Parathyroid adenoma (tissue), 2 donors: ENCODE data around the gene NDUFV2.

Experiments
- H2AFZ ChIP-seq: fragments of 300-600 bp; sonication (generic); one replicate; pipeline ENCODE4 v1.7.0; 2017; ENCODE audit warnings: antibody characterized with exemption, mild to moderate bottlenecking
- H3K27ac ChIP-seq: fragments of 300-600 bp; sonication (generic); one replicate; pipeline ENCODE4 v1.7.0; 2017
- H3K27me3 ChIP-seq: fragments of 300-600 bp; sonication (generic); one replicate; pipeline ENCODE4 v1.7.0; 2017; ENCODE audit warnings: low read length; ENCODE audit not compliant: control insufficient read depth, insufficient read depth
- H3K36me3 ChIP-seq: fragments of 300-600 bp; sonication (generic); one replicate; pipeline ENCODE4 v1.7.0; 2017; ENCODE audit warnings: low read length; ENCODE audit not compliant: control insufficient read depth, insufficient read depth
- H3K4me1 ChIP-seq: fragments of 300-600 bp; sonication (generic); one replicate; pipeline ENCODE4 v1.7.0; 2017; ENCODE audit warnings: control low read depth
- H3K4me2 ChIP-seq: fragments of 300-600 bp; sonication (generic); one replicate; pipeline ENCODE4 v1.7.0; 2017; ENCODE audit warnings: low read length
- H3K4me3 ChIP-seq: fragments of 300-600 bp; sonication (generic); one replicate; pipeline ENCODE4 v1.7.0; 2017; ENCODE audit warnings: low read depth, low read length
- H3K79me2 ChIP-seq: fragments of 300-600 bp; sonication (generic); one replicate; pipeline ENCODE4 v1.7.0; 2017; ENCODE audit warnings: control low read depth
- H3K9ac ChIP-seq: fragments of 300-600 bp; sonication (generic); one replicate; pipeline ENCODE4 v1.7.0; 2017; ENCODE audit warnings: mild to moderate bottlenecking
- H3K9me3 ChIP-seq: fragments of 300-600 bp; sonication (generic); one replicate; pipeline ENCODE4 v1.7.0; 2017; ENCODE audit warnings: low read length; ENCODE audit not compliant: control insufficient read depth
- CTCF ChIP-seq: fragments of 300-600 bp; sonication (generic); IDR thresholded peaks from one replicate; pipeline ENCODE4 v1.7.0; 2017; ENCODE audit warnings: antibody characterized with exemption, mild to moderate bottlenecking
- donor health status: primary hyperparathyroidism.

Gene NDUFV2

DNA sequence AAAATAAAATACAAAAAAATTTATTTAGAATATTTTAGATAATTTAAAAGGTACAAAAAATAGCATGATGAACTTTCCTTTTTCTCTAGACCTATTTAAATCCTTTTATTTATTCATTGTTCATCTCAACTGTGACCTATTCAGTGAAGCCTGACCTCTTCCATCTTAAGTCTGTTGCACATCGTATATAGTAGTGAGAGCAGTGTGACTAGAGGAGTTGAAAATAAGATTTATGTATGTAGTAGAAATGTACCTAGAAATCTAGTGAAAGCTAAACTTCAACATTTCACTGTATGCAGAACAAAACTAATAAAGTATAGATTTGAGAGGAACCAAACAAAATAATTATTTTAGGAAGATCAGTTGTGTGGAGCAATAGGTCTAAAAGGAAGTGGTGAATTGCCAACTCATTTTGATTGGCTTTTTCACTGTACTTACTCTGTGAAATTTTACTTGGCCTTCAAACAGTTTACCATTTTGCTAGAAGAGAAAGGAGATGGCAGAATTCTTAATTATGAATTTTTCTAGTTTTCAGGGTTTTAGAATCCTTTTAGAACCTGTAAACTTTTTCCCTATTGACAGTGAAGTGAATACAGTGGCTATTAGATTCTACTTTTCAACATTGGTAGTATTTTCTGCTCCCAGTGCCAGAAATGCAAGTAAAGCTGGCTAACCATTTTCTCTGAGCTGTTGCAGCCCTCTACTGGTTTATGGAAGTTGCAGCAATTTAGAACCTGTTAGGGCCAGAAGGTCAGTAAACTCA is 45.1 kb downstream of the NDUFV2 start:
- H3K79me2 ChIP-seq = peaks cover 39% of the 10 kb centered on the region
- no peaks in the 10 kb centered on the region for H3K9me3 ChIP-seq
- no peak overlapping the region for H2AFZ ChIP-seq
- no peak overlapping the region for H3K4me2 ChIP-seq
- no peaks in the 10 kb centered on the region for H3K36me3 ChIP-seq
- TF ChIP-seq CTCF = peak; percentile 81
- H3K4me3 ChIP-seq = no peak overlapping the region
- H3K27ac ChIP-seq = no peak overlapping the region
- H3K9ac ChIP-seq = no peak overlapping the region
- peaks cover 4% of the 10 kb centered on the region for H3K4me1 ChIP-seq
- no peaks in the 10 kb centered on the region for H3K27me3 ChIP-seq

- Histone ChIP-seq H3K4me1 (peaks cover 4% of the 10 kb centered on the region), H3K27ac (no peak overlapping the region)
Observed at GRCh38 chr18:9148203-9148552, 45.7 kb downstream of the NDUFV2 start.

DNA sequence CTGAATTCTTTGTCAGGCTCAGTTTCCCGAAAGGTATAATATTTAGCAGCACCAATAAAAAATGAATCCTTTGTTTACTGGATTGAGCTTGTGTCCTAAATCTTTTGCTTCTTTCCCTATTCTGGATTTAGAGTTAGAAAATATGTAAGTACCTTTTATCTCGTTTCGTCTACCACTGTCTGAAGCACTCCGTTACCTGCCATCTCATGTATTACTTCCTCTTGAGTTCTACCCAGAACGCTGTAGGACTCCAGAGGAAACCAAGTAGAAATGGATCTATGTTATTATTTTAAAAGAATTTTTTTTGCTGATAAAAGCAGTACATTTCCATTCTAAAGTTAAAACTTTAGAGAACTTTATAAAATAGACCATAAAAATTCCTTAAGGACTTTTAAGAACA is 47.6 kb downstream of the NDUFV2 start:
- Histone ChIP-seq H3K9ac (no peak overlapping the region), H3K36me3 (no peaks in the 10 kb centered on the region), H3K9me3 (no peaks in the 10 kb centered on the region), H3K79me2 (peaks cover 51% of the 10 kb centered on the region), H3K4me3 (no peak overlapping the region), H3K4me2 (no peak overlapping the region), H3K27me3 (no peaks in the 10 kb centered on the region), H3K4me1 (peaks cover 4% of the 10 kb centered on the region), H3K27ac (no peak overlapping the region), H2AFZ (no peak overlapping the region)
- no peak for TF ChIP-seq CTCF

More at GRCh38 chr18:9148203-9148552, 45.7 kb downstream of the NDUFV2 start:
- Histone ChIP-seq H3K36me3 (no peaks in the 10 kb centered on the region), H3K9me3 (no peaks in the 10 kb centered on the region), H3K4me2 (no peak overlapping the region), H3K4me3 (no peak overlapping the region), H2AFZ (no peak overlapping the region), H3K79me2 (peaks cover 44% of the 10 kb centered on the region), H3K27me3 (no peaks in the 10 kb centered on the region), H3K9ac (no peak overlapping the region)
- no peak for TF ChIP-seq CTCF

GRCh38 chr18:9153256-9153655 is 50.8 kb downstream of the NDUFV2 start:
- no peaks in the 10 kb centered on the region for H3K36me3 ChIP-seq
- no peak overlapping the region for H3K9ac ChIP-seq
- peaks cover 8% of the 10 kb centered on the region for H3K4me1 ChIP-seq
- H3K79me2 ChIP-seq = peaks cover 46% of the 10 kb centered on the region
- TF ChIP-seq CTCF = no peak
- H3K27ac ChIP-seq = no peak overlapping the region
- no peaks in the 10 kb centered on the region for H3K27me3 ChIP-seq
- H2AFZ ChIP-seq = no peak overlapping the region
- no peak overlapping the region for H3K4me3 ChIP-seq
- no peak overlapping the region for H3K4me2 ChIP-seq
- H3K9me3 ChIP-seq = no peaks in the 10 kb centered on the region

GRCh38 chr18:9156604-9157249 is 54.2 kb downstream of the NDUFV2 start:
- no peak overlapping the region for H3K4me2 ChIP-seq
- H2AFZ ChIP-seq = no peak overlapping the region
- H3K4me1 ChIP-seq = peaks cover 12% of the 10 kb centered on the region
- H3K79me2 ChIP-seq = peaks cover 48% of the 10 kb centered on the region
- H3K9me3 ChIP-seq = no peaks in the 10 kb centered on the region
- no peak overlapping the region for H3K9ac ChIP-seq
- no peak for TF ChIP-seq CTCF
- no peak overlapping the region for H3K4me3 ChIP-seq
- no peak overlapping the region for H3K27ac ChIP-seq
- no peaks in the 10 kb centered on the region for H3K27me3 ChIP-seq
- H3K36me3 ChIP-seq = no peaks in the 10 kb centered on the region
